Measurements from ENCODE around the gene NHSL2.
A peak's percentile ranks its signal among the peaks of the same experiment; 100 is the strongest.

NHSL2 gene

DNA sequence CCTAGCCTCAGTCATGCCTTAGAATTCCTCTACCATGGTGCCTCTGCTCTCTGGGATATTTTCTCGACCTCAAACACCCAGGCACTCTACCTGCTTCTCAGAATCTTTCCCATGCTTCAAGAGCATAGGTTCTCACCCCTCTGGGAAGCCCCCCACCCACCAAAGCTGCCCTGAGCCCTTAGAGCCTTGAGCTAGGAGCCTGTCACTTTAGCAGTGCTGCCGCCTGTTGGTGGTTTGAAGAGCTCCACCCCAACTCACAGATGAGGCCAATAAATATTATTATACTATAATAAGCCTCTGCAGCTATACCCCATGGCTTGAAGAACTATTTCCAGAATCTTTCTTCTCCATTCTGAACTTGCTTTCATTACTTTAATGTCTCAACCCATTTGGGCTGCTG is 111.3 kb downstream of the NHSL2 start:
- DNase-seq: peak; percentile 66

DNA sequence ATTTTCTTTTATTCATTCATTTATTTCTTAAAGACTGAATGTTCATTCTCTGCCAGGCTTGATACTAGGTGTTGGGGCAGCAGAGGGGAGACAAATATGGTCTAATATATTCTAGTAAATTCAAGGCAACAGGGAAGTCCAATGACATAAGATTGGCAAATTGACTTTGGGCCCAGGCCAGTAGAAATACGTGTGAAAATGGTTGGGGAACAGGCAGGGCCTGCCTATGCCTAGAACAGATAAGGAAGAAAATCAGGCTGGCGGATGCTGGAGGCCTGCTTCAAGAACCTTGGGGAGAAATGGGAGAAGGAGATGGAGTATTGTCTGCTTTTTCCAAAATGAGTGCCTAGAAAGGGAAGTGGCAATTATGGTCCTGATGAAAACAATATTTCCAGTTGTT is 112.4 kb downstream of the NHSL2 start:
- no peak for DNase-seq

DNA sequence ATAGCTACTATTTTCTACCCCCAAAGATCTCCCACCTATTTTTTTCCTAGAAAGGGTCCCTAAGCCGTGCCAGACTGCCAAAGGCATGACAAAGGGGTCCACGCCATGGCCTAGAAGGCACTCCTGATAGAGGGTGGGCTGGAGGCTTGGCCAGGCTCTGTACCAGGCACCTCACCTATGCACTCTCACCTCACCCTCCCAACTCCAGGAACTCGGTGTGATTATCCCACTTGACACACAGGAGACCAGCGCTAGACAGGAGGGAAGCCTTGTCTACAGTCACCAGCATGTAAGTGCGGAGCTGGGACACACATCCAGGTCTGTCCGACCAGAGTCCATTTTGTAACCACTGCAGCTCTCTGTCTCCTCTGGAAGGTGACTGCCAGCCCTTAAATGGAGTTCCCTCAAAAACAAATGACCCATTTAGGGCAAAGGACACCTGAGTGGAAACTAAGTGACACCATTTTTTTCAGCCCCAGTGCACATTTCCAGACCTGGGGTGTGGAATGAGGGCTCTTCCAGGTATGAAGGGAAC is 114.7 kb downstream of the NHSL2 start:
- no peak for DNase-seq

DNA sequence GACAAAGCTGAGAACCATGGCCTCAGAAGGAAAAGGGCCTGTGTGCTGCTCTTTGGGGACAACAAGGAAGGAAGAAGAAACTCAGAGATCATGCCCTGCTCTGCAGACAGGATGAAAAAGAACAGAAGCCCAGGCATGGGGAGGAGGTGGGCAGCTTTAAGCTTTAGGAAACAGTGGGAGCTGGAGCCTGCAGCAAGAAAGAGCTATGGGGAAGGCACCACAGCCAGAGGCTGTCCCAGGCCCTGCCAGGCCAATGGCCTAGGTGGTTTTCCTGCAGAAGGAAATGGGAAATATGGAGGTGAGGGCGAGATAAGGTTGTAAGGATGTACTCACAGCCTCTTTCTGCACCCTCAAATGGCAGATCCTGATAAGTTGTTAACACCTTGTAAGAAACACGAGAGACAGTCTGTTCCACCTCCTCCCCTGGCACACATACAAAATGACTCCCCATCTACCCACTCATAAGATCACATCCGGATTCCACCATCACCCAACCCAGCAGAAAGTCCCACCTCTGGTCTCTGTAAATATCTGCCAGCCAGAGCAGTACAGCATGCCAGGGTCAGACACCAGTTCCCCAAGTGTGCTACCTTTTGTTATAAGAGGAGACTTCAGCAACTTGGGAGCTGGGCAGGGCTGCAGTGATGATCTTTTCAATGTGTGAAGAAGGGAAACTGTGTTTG is 115.8 kb downstream of the NHSL2 start:
- no peak for DNase-seq

DNA sequence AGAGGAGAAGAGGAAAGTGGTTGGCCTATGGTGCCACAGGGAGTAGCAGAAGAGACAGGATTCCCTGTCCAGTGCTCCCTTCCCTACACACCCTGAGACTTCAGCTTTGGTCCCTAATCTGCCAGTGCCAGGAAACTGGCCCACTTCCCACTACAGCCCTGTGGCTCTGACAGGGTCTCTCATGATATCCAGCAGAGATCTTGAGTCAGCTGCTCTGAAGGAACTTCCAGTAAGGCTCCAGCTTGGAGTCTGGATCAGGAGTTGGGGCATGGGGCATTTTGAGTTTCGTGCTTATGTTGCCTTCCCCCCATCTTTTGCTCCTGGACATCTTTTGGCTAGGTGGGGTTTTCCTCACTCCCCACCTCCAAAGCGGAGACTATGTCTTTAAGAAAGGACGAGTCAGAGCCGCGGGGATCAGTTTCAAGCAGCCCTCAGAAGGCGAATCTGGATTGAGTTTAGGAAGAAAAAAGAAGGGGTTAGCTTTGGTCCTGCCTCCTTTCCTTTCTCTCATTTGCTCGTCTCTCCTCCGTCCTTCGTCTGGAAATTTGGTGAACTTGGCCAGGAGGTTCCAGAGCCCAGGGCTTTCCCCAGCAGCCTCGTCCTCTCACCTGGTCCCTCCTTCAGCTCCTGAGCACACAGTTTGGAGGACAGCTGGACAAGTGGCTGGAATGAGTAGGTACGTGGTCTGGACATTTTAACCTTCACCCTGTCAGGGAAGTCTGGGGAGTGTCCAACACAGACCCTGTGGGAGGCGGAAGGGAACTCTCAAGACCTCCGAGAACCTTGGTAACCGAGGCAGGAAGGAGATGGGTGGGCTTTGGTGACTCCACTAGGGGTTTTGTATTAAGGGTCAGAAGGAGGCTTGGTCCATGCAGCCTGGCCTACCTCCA is 116.6 kb downstream of the NHSL2 start:
- DNase-seq: no peak

DNA sequence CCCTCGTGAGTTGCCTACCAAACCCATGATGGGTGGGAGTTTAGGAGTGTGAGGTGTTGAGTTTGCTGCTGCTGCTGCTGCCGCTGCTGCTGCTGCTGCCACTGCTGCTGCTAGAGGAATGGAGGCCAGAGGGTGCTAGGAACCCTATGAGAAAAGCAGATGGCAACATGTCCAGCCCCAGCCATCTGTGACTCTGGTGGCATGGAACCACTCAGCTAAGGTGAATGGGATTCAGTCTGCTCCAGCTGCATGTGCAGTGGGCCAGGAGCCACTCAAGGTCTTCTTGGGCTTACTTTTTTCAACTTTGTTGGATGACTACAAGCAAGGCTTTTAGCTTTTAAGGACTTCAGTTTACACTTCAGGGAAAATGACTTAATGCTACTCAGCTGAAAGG is 117.3 kb downstream of the NHSL2 start:
- DNase-seq: no peak

DNA sequence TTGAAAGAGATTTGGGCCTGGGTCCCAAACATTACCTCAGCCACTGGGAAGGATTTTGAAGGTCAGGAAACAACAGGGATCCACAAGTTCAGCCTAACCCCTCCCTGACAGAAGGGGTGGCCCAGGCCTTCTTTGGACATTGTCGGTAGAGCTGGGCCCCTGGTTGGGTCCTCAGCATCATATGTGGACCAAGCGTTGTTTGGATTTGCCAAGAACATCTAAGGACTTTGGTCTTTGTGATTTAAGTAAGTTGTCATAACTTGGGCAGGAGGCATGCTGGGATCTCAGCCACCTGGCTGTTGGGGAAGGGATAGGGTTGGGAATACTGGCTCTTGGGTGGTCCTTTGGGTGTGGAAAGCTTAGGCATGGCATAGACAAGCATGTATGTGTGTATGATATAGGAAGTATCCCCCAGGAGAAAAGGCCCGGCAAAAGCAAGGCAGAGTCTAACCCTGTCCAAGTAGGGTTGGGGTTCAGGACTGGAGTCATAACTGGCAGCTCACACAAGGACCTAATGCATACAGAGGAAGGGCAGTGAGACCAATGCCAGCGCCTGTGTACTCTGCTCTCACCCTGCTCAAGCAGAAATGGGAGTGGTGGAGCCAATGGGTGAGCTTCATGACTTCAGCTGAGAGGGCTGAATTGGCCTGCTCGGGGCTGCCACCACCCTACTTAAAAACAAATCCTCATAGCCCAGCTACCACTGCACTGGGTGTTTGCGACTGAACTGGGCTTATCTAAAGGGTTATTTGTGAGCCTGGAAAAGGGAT is 118.2 kb downstream of the NHSL2 start:
- DNase-seq: no peak

DNA sequence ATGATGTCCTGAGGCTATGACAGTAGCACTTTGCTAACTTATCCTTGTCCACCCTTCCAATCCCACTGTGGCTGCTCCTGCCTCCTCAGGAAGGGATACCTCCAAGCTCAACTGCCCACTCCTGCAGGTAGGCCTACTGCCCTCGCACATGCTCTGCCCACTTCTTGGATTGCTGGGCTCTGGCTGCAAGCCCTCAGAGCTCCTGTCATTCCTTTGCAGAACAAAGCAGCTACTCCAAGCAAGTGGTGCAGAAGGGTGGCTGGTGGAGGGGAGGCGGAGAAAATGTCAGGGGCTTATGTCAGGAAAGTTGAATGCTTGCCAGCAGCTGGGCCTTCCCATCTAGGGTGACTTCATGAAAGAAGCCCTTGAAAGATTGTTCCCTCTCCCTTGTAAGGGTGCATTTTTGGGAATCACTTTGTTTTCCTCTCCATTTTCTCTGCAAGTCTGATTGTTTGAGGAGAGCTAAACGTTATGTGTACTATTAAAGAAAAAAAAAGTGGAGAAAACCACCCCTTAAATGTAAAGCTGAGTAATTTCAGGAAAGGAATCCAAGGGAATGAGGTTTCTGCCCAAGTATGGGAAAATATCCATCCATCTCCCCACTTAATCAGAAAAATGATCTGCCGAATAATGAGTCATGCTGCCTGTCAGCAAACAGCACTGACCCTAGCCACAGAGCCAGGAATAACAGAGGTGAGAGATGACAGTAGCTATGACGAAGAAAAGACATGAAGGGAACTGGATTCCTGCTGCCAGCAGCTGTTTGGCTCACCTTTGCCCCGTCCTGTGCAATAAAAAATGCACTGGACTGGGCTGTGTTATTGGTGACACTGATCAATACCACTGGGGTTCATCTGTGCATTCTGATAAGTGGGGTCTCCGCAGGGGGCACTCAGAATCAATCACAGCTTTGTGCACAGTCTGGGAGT is 119.1 kb downstream of the NHSL2 start:
- no peak for DNase-seq

DNA sequence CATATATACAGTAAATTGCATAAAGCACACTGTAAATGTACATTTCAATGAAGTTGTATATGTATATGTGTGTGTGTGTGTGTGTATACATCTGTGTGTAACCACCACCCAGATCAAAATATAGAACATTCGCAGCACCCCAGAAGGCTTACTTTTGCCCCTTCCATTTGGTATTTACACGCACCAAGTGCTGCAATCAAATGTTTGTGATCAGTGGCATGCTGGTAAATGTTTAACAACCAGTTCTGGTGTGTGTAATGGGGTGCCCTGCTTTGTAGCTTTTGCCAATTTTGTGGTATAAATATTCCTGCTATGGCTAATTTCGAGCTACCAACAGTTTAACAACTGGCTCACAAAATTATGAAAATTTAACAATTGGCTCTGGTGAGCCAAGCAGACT is 119.8 kb downstream of the NHSL2 start:
- DNase-seq: no peak

DNA sequence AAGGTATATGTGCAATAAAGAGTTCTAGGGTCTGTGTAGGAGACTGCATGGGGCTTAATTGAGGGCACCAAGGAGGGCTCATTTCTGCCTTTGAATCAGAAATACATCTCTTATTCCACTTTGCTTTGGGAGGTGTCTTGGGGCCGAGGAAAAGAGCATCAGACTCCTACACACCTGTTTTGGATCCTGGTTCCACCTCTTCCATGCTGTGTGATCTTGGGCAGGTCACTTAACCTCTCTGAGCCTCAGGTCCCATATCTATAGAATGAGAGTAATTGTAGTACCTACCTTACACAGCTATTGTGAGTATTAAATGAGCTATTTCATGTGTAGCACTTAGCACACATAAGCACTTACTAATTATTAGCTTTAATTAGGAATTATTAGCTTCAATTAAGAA is 120.5 kb downstream of the NHSL2 start:
- DNase-seq: no peak

DNA sequence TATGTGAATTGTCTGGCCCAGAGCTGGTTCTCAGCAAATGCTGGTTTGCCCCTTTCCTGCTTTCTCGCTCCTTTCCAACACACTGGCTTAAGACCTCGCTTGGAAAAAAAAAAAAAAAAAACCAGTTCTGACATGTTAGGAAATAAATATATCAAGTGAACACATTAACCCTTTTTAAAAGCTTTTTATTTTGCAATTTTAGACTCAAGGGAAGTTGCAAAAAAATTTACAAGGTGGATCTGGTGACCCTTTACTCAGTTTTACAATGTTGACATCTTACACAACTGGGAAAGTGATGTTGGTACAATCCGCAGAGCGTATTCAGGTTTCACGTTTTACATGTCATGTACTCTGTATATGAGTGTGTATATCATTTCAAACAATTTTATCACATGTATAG is 121.0 kb downstream of the NHSL2 start:
- DNase-seq: no peak

DNA sequence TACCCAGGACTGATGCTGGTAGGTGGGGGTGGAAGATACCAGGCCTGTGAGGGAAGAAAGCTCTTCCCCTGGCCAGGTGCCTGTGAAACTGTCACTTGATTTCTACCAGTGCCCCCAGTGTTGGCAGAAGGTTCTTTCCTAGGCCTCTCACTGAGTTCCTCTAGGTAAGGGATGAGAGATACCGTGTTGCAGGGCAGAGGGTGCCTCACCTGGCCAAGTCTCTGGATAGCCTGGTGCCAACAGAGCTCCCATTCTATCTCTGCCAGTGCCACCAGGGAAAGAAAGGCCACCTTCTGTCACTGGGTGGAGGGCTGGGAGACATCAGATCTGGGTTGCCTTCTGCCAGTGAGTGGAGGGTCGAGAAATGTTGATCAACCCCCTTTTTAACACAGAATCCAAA is 127.0 kb downstream of the NHSL2 start:
- DNase-seq: no peak

DNA sequence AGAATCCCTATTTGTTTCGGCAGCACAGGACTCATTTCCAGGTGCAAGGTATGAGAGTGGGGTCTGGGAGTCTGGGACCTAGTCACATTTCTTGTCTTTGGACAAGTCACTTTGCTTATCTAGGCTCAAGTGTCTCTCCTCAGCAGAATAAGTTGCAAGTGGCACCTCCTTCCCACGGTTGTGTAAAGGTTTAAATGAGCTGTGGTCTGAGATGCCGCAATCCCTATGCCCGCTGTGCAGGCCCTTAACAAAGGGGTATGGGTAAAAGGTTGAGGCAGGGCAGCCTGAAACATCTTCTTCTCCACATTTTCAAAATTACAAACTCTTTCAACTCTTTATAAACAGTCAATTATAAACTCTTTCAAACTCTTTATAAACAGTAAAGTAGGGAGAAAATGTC is 127.4 kb downstream of the NHSL2 start:
- no peak for DNase-seq

DNA sequence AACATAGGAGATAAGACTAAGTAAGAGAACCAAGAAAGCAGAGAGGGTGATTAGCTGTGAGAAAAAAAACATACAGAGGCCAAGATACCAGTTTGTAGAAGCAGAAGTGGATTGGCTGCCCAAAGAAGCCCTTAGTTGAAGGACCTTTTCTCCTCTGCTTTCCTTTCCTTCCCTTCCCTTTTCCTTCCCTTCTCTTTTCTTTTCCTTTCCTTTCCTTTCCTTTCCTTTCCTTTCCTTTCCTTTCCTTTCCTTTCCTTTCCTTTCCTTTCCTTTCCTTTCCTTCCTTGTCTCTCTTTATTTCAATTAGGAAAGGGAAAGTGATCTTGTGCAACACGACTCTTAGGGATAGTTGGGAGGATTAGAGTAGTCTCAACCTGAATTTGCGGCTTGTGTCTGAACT is 128.2 kb downstream of the NHSL2 start:
- DNase-seq: no peak

DNA sequence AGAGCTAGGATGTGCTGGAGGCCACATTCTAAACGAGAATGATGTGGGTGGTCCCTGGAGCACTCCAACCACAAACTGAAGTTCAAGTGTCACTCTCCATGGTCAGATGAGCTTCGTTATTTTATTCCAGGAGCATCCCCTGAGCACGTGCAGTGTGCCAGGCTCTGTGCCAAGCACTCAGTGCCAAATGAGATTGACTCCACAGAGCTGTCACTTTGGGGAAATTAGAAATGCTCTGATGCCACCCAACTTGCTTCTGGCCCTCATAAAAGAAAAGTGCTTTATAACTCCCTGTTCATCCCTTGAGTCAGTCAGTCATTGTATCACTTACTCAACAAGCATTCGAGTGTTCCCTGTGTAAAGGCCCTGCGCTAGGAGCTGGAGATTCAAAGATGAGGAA is 129.9 kb downstream of the NHSL2 start:
- no peak for DNase-seq

DNA sequence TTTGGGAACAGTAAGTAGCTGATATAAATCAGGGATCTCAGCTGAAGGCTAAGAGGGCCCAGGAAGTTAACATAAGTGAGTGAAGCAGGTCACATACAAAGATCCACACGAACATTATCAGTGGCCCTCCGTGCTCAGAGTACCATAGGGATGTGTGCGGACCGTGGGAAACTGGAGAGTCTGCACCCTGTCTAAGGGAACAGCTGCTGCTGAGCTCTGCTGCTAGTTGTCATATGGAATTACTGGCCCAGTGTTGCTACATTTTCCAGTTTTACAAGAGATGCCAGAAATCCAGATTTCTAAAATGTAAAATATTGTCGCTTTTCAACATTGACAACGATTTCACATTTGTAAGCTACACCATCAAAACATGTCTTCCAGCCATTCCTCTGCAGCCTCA is 130.5 kb downstream of the NHSL2 start:
- no peak for DNase-seq

DNA sequence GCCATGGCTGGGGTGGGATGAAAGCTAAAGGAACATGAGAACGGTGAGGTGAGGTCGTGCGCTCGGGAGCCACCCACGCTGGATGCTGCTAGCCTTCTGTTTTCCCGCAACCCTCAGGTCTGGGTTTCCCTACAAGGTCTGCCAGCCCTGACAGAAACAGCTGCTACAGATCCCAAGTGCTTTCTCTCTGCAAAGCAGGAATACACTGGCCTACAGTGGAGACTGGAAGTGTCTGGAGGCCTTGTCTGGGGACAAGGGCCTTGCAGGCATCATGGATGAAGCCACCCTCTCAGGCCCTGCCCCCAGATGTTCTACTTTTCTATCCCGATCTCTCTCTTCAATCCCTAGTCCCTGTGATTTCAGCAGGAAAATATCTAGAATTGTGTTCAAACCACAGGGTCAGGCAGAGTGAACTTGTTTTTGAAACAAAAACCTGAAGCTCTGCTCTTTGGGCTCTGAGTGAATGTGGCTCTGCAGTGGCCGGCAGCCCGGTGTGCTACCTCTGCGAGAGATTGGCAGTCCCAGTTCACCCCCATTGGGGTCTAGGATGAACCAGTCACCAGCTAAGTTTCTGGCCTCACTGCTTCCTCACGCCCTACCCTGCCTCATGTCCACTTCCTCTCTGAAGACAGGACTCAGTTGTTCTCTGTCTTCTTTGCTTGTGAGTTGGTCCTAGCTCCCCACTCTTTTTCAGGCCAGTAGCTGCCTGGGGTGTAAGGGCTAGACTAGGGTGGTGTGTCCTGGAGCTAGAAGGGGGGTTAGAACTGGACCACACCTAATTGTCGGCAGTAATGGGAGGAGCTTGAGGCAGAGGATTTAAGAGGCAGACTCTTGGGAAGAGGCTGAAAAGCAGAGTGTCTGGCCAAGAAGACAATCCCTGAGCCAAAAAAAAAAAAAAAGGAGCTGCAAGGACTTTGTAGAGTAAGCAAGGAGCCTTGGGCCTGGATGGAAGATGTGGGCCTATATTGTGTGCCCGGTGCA is 131.5 kb downstream of the NHSL2 start:
- DNase-seq: no peak

DNA sequence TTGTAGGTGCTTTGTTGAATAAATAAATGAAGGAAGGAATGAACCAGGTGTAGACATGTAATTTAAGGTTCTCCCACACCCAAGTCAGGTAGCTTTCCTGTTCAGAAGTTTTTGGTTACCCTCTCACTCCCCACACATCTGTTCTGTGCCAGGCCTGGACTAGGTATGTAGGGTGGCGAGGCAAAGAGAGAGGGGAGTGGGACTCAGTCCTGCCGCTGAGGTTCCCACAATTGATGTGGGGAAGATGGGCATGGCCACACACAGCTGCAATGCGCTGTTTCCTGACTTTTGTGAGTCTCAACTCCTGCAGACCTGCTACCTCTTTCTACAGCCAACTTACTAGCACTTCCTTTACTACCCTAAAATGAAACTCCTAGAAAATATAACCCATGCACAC is 132.2 kb downstream of the NHSL2 start:
- no peak for DNase-seq

DNA sequence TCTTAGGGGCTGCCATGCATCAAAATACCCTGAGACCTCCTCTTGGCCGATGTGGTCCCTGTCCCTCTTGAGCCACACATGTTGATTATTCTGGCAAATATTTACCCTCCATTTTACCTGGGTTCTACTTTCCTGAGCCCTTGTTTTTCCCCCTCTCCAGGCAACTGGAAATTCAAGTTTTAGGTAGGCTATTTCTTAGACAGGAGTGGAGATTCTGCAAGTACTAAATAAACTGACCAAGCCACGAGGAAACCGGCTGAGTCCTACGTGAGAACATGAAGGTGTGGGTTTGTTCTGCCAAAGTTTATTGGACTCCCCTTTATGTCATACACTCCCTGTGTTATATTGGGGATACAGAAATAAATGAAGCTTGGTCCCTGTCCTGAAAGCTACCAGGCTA is 133.0 kb downstream of the NHSL2 start:
- DNase-seq: no peak

DNA sequence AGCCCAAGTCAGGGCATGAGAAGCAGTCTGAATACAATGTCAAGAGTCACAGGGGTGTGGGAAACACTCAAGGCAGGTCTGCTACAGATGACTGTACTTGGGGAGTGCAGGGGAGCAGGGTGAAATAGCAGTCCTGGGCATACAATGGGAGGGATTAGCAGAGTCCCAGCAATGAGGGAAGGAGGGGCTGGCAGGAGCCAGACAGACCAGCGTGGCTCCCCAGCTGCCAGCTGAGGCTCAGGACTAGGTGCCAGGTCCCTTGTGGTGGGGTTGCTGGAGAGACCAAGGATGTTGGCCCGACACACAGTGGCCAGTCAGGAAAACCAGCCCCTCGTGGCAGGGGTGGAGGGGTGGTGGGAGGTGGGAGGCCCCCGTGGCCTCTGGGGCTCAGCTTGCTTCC is 134.5 kb downstream of the NHSL2 start:
- no peak for DNase-seq

Measured in activated effector memory CD4-positive, alpha-beta T cell treated with anti-CD3 and anti-CD28 coated beads, Interleukin-2, amount 50 U/mL, for 16 hours (primary cell).